ENCODE data around the gene CDC42EP5.

CDC42EP5 gene

DNA sequence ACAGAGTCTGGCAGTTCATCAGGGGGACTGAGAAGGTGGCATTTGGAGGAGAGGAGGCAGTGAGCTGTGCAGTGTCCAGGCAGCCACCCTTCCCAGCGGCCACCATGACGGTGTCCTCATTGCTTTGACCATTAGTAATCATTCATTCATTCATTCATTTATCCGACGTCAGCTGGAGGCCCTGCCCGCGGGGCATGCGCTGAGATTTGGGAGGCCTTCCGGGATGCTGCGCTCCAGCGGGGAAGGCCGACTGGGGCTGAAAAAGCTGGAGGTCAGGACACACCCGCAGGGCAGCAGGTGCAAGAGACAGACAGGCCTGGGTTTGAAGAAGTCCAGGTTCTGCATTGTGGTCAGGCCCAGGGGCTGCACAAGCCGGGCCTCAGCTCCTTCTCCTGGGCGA lies 48.9 kb downstream of the CDC42EP5 start:
- no peak for DNase-seq

DNA sequence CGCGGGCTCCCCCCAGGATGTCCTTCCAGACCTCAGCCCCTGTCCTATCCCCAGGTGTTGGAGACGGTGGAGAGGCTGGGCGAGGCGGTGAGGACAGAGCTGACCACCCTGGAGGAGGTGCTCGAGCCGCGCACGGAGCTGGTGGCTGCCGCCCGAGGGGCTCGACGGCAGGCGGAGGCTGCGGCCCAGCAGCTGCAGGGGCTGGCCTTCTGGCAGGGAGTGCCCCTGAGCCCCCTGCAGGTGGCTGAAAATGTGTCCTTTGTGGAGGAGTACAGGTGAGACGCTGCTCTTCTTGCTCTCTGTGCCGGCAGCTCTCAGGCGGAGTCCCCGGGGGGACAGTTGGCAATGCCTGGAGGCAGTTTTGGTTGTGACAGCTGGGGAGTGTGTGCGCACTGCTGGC lies 51.0 kb downstream of the CDC42EP5 start:
- DNase-seq: no peak

DNA sequence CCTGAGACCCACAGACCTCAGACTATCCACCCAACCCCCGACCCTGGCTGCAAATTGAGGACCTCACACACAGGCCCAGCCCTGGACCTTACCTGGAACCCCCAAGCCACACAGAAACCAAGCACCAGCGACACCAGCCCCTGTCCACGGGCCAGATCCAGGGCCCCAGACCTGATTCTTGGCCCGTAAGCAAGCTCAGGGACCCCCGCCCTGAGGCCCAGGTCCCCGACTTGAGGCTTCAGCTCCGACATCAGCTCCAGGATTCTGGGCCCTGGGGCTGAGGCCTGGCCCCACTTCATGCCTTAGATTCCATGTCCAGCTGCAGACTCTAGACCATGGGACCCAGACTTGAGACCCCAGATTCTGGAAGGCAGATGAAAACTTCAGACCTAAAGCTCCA lies 51.6 kb downstream of the CDC42EP5 start:
- no peak for DNase-seq

DNA sequence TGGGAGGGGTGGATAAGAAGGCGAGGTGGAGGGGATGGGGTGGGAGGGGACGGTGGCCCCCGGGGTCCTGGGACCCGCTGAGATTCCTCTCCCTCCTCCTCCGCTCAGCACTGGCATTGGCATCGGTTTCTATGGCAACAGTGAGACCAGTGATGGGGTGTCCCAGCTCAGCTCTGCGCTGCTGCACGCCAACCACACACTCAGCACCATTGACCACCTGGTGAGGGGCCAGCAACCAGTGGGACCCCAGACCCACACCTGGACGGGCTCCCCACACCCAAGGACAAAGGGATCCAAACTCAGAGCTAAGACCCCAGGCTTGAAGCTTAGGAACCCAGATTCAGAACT lies 52.0 kb downstream of the CDC42EP5 start:
- DNase-seq: no peak

DNA sequence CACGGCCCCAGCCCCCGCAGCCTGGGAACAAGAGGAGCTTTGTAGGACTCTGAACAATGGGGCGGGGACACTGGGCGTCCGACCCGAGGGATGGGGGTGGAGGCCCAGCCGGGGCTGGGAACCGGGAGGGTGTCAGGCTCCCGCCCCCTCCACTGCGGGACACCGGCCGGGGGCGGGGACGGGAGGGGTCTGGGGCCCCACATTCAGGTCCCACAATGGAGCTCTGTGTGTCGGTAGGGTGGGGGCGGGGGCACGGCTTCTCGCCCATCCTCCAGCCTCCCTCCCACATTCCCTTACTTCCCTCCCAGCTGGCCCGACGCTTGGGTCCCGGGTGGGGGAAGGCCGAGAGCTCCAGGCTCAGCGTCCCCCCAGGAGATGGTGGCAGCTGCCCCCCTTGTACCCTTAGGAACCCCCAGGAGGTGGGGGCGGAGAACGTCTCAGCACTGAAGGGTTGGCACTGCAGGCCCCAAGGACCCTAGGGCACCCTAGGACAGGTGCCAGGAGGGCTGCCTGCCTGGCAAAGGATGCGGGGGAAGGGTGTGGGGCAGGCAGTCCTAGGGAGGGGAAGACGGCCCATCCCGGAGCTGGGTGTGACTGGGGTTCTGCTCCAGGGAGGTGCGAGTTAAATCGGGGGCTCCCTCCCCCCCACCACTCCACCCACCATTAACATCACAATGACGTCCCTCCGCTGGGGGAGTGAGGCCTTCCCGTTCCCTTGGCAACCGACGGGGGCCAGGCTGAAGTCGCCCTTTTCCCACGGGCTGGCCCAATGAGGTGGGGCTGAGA lies 52.5 kb downstream of the CDC42EP5 start:
- no peak for DNase-seq

DNA sequence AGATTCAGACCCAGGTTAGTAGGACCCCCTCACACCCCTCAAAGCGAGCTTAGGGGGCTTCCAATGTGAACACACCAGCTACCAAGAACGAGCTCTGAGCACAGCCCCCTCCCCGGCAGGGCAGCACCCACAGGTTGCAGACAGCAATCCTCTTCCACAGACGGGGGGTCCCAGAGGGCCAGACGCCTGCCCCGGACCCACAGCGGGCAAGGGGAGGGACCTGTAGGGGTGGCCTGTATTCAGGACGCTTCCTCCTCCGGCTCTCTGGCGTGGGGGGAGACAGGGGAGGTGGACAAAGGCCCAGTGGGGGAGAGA lies 53.1 kb downstream of the CDC42EP5 start:
- DNase-seq: no peak

DNA sequence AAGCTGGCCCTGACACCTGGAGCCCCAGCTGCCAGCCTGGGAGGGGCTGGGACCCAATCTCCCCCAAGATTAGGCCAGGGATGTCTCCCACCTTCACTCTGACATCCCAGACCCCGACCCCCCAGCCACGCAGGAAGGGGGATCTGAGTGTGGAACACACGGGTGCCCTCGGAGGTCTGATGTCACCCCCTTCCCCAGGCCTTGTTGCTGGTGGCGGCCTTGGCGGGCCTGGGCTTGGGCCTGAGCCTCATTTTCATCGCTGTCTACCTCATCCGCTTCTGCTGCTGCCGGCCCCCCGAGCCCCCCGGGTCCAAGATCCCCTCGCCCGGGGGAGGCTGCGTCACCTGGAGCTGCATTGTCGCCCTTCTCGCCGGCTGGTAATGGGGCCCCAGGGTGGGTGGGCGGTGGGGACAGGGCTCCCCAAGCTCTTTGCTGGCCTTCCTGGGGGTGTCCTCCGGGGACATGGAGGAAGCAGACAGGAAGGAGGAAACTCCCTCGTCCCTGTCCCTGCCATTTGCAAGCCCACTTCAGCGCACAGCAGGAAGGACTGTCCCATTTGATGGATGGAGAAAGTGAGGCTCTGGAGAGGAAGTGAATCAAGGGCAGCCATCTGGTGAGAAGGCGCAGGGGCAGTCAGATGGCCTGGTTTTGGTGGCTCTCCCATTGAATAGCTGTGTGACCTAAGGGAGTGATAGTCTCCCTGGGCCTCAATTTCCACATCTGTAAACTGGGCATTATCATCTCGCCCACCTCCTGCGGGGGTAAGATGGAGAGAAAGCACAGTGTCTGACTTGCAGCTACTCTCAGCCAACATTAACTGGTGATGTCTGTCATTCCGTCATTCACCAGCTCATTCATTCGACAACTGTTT lies 53.9 kb downstream of the CDC42EP5 start:
- DNase-seq: no peak

DNA sequence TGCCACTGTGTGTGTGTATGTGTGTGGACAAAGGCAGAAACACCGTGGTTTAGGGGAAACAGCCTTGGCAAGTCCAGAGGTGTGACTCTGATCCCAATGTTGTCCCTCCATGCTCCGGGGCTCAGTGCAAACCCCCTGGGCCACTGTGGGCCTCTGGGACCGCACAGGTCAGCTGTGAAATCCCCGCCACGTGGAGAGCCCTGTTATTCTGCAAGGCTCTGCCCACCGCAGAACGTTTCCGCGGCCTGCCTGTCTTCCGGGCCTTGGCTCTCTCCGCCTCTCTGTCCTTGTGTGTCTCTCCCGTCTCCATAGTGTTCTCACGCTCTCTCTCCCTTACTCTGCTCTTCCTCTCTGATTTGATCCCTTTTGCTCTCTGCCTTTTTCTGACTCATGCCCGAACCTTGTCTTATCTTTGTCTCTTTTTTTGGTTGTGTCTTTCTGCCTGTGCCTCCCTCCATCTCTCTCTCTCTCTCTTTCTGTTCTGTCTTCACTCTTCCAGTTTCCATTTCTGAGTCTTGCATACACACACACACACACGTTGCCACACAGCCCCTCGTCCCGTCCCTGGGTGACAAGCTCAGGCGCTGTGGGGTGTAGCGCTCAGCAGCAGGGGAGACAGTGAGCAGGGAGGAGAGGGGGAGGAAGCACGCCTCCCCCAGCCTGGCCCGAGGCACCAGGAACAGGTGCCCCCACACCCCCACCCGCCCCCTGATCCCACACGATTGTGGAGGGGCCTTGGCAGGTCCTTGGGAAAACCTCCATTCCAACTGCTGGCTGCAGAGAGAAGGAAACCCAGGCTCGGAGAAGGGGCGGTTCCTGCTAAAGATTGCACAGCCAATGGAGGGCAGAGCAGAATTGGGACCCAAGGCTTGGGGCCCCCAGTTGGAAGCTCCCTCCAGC lies 54.8 kb downstream of the CDC42EP5 start:
- DNase-seq: peak; percentile 43

DNA sequence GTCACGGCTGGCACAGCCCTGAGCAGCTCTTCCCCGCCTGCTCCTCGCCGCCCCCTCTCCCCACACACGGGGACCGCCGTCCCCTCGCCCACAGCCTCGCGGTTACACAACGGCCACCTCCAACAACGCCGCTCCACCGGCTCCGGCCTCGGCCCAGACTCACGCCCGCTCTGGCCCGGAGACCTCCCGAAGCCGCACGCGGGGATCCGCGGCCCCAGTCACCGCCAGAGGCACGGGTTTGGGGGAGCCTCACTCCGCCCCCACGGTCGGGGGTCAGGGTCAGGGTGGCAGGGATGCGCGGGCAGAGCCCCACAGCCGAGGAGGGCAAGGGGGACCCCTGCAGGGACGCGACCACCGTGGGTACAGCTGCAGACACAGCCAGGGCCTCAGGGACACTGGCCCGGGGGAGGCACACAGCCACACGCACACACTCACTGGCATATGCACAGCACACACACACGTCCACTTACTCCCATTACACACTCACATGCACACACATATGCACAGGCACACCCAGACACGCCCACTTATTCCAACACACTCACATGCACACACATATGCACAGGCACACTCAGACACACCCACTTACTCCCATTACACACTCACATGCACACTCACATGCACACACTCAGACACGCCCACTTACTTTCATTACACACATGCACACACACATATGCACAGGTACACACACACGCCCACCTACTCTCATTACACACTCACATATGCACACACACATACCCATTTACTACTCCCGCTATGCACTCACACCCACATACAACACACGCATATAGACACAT lies 56.2 kb downstream of the CDC42EP5 start:
- no peak for DNase-seq

DNA sequence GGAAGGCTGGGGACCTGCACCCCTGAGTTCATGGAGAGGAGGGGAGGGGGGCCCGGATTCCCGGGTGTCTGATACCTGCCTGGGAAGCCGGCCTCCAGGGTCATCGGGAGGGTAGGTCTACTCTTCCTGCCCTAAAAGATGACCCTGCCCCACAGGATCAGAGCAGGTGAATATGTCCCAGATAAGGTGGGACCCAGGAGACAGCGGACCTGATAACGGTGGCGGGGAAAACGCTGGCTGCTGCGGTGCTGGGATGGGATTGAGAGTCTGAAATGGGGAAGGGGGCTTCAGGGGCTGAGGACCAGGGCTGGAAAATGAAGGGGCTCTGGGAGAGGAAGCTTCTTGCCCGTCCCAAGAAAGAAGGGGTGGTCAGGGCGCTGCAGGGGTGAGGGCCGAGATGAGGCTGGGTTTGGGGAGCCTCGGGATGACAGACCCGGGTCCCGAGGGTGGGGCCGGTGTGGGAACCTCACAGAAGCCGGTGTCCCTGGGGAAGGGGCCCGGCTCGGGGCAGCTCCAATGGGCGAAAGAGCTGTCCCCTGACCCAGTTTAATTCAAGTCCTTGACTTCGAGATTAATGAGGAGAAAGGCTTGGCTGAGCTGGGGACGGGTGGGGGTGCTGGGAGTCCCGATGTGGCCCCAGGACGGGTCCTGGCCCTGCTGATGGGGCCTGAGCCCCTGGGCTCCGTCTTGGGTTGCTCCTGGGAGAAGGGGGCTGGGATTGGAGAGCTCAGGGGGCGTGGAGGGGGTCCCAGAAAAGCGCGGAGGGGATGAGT lies 57.0 kb downstream of the CDC42EP5 start:
- DNase-seq: no peak

DNA sequence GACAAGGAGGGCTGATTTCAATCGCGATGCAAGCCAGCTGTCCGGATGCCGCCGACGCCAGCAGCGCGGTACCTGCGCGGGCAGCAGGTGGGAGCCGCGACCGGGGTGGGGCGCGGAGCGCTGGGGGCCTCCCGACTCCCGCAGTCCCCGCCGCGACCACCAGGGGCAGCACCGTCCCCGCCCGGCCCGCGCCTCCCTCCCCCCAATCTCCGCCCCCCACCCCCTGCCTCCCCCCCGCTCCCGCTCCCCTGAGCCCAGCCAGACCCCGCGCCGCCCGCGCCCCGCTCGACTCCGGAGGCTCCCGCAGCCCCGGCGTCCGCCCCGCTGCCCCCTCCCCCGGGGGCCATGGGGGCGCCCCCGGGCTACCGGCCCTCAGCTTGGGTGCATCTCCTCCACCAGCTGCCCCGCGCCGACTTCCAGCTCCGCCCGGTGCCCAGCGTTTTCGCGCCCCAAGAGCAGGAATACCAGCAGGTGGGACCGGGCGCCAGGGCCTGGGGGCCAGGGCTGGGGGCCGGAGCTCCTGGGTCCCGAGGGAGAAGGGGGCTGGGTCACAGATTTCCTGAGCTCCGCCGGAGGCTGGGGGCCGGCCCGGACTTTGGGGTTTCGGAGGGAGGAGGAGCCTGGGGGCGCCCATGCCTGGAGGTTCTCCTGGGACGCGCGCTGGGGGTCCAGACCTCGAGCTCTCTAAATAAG lies 57.7 kb downstream of the CDC42EP5 start, which contains the start of gene TTYH1:
TTYH1 (plus strand) TSS at position 257 of the 693 bp plus-strand sequence; CDS start at position 346, 89 bp downstream.
- no peak for DNase-seq
